Thyroid gland (tissue), 4 donors: Measurements from ENCODE around the gene MTIF2.
"Not testable (repeated sequence)": the region's sequence is repeated elsewhere in the genome, so short reads cannot be mapped to it uniquely, and the experiment has no call there.

Experiments
- CTCF ChIP-seq, 6 experiments: fragments of 200-600 bp in 3 of 6; fragments of 450-650 bp in 3 of 6; sonication (generic) in 3 of 6; IDR thresholded peaks; one replicate each; pipeline ENCODE4 v1.5.1; 2016 to 2019; ENCODE audit warnings: antibody characterized with exemption in 6 of 6, mild to moderate bottlenecking in 2 of 6, inconsistent platforms in 1 of 6, moderate library complexity in 1 of 6
- POLR2A ChIP-seq, 2 donors: fragments of 450-650 bp; IDR thresholded peaks; one replicate each; pipeline ENCODE4 v1.6.1; 2017; ENCODE audit warnings: antibody characterized with exemption in 2 of 2, mild to moderate bottlenecking in 2 of 2, moderate library complexity in 1 of 2

GRCh38 chr2:55186837-55187236 lies 82.2 kb downstream of the MTIF2 start:
- TF ChIP-seq CTCF, POLR2A (IDR thresholded peaks at IDR 0.05): not testable (repeated sequence)
